DMS53 (cell line): ENCODE data around the gene PHLDA2.

ENCODE experiments used
- DNase-seq: peaks from one replicate; lab custom pipeline; 2025; lab: John Stamatoyannopoulos, UW

The PHLDA2 gene

GRCh38 chr11:2881981-2882375 is 47.2 kb downstream of the PHLDA2 start:
- no peak for DNase-seq

GRCh38 chr11:2881076-2881980 is 47.9 kb downstream of the PHLDA2 start:
- no peak for DNase-seq

GRCh38 chr11:2880646-2881045 is 48.6 kb downstream of the PHLDA2 start:
- DNase-seq, result no peak

GRCh38 chr11:2878782-2879181 is 50.4 kb downstream of the PHLDA2 start:
- DNase-seq, result no peak
